ENCODE measurements around the gene RABL6. TPM values are rescaled to one million over a fixed set of nuclear protein-coding genes. Genes with fewer than 3 reads are reported as not detected.
A peak's percentile ranks its signal among the peaks of the same experiment; 100 is the strongest.

RABL6 gene
- total RNA-seq, 1 donor from 2014 or later, result 71.2 TPM

DNA sequence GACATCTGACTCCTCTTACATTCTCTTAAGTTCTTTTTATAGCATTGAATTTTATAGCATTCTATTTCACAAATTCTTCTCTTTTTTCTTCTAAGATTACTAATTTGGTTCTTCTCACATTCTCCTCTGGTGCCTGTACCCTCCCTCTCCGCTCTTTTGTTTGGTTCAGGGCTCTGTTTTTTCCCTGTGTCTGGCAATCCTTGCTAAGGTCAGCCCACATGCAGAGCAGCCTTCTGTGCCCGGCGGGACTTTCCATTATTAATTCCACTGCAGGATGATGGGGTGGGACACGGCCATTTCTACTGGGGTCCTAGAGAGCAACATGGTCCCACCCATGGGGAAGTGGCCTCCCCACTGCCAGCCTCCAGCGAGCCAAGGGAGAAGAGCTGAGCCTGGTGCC is 68.7 kb downstream of the RABL6 start:
- Mint-ChIP-seq H3K4me1 (no peaks in the 10 kb centered on the region), H3K4me3 (no peak overlapping the region), H3K27me3 (ENCODE audit: insufficient read depth, low read depth) (peaks cover 9% of the 10 kb centered on the region), H3K36me3 (no peaks in the 10 kb centered on the region), H3K9me3 (peaks cover 27% of the 10 kb centered on the region), H3K27ac (peak overlapping the region; percentile 14)
- DNase-seq (ENCODE audit: low spot score), result no peak
- Histone ChIP-seq H3K27me3 (no peaks in the 10 kb centered on the region), H3K27ac (no peak overlapping the region), H3K9ac (no peak overlapping the region), H3F3A (ENCODE audit: low read depth) (no peaks in the 10 kb centered on the region), H3K4me3 (no peak overlapping the region), H4K20me1 (ENCODE audit: low read depth) (no peaks in the 10 kb centered on the region), H2AFZ (replicated peaks) (no peak overlapping the region), H3K79me2 (ENCODE audit: low read depth) (no peaks in the 10 kb centered on the region), H3K4me2 (no peak overlapping the region), H3K36me3 (no peaks in the 10 kb centered on the region), H3K9me3 (ENCODE audit: low read depth) (peaks cover 7% of the 10 kb centered on the region), H3K4me1 (no peaks in the 10 kb centered on the region)
- TF ChIP-seq, protein P1, sequence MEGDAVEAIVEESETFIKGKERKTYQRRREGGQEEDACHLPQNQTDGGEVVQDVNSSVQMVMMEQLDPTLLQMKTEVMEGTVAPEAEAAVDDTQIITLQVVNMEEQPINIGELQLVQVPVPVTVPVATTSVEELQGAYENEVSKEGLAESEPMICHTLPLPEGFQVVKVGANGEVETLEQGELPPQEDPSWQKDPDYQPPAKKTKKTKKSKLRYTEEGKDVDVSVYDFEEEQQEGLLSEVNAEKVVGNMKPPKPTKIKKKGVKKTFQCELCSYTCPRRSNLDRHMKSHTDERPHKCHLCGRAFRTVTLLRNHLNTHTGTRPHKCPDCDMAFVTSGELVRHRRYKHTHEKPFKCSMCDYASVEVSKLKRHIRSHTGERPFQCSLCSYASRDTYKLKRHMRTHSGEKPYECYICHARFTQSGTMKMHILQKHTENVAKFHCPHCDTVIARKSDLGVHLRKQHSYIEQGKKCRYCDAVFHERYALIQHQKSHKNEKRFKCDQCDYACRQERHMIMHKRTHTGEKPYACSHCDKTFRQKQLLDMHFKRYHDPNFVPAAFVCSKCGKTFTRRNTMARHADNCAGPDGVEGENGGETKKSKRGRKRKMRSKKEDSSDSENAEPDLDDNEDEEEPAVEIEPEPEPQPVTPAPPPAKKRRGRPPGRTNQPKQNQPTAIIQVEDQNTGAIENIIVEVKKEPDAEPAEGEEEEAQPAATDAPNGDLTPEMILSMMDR (IDR thresholded peaks at IDR 0.05), result no peak
- TF ChIP-seq EZH2 (IDR thresholded peaks at IDR 0.05) (no peak), EZH2phosphoT487 (IDR thresholded peaks at IDR 0.05) (no peak)

DNA sequence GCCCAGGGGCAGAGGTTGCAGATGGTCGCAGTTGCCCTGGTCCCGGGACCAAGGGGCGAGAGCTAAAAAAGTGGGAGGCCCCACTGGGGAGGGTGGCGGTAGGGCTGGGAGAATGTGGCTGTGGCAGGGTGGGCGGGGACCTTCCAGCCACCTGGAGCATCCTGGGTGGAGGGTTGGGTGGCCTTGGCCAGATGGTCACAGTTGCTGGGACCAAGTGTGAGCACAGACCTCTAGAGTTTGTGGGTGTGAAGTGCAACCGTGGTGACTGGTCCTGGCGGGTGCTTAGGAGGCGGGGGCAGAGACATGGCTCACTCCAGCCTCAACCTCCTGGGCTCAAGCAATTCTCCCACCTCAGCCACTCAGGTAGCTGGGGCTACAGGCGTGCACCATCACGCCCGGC is 72.9 kb downstream of the RABL6 start:
- Mint-ChIP-seq H3K9me3 (no peaks in the 10 kb centered on the region), H3K27ac (no peak overlapping the region), H3K36me3 (no peaks in the 10 kb centered on the region), H3K27me3 (ENCODE audit: insufficient read depth, low read depth) (peaks cover 4% of the 10 kb centered on the region), H3K4me1 (no peaks in the 10 kb centered on the region), H3K4me3 (peak overlapping the region; percentile 72)
- no peak for TF ChIP-seq EZH2phosphoT487 (IDR thresholded peaks at IDR 0.05)
- TF ChIP-seq, protein P1 (IDR thresholded peaks at IDR 0.05), result no peak
- no peak for TF ChIP-seq EZH2 (IDR thresholded peaks at IDR 0.05)
- no peak for DNase-seq (ENCODE audit: low spot score)
- H3K27me3 ChIP-seq, result no peaks in the 10 kb centered on the region
- no peak overlapping the region for H2AFZ ChIP-seq (replicated peaks)
- no peak overlapping the region for H3K9ac ChIP-seq
- H4K20me1 ChIP-seq (ENCODE audit: low read depth), result no peaks in the 10 kb centered on the region
- H3K79me2 ChIP-seq (ENCODE audit: low read depth), result peaks cover 5% of the 10 kb centered on the region
- no peak overlapping the region for H3K4me3 ChIP-seq
- H3K4me2 ChIP-seq, result no peak overlapping the region
- peaks cover 3% of the 10 kb centered on the region for H3K4me1 ChIP-seq
- H3K9me3 ChIP-seq (ENCODE audit: low read depth), result no peaks in the 10 kb centered on the region
- H3F3A ChIP-seq (ENCODE audit: low read depth), result peaks cover 6% of the 10 kb centered on the region
- no peak overlapping the region for H3K27ac ChIP-seq
- no peaks in the 10 kb centered on the region for H3K36me3 ChIP-seq

DNA sequence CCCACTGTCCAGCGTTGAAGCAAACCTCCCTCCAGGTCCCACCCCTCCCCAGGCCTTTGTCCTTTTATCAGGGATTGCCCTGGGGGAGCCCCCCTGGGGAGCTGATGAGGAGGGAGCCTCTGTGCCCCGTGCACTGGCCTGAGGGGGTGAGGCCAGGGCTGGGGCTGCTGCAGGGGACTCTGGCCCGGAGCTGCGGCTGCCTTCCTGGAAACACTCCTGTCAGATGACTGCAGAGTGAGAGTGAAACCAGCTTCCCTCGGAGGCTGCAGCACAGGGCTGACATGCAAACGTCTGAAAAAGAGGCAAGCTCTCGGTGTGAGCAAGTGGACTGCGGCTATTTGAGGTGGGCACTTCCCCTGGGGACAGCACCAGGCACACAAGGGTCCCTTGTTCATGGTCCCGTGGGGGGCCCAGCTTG is 74.0 kb downstream of the RABL6 start:
- Mint-ChIP-seq H3K4me3 (no peak overlapping the region), H3K27ac (no peak overlapping the region), H3K36me3 (no peaks in the 10 kb centered on the region), H3K27me3 (ENCODE audit: insufficient read depth, low read depth) (peaks cover 2% of the 10 kb centered on the region), H3K9me3 (no peaks in the 10 kb centered on the region), H3K4me1 (no peaks in the 10 kb centered on the region)
- H3K4me1 ChIP-seq, result peaks cover 5% of the 10 kb centered on the region
- H3K27ac ChIP-seq, result no peak overlapping the region
- TF ChIP-seq EZH2 (IDR thresholded peaks at IDR 0.05), result no peak
- no peak for TF ChIP-seq EZH2phosphoT487 (IDR thresholded peaks at IDR 0.05)
- TF ChIP-seq, protein P1 (IDR thresholded peaks at IDR 0.05), result no peak
- H3K4me3 ChIP-seq, result no peak overlapping the region
- H3K36me3 ChIP-seq, result no peaks in the 10 kb centered on the region
- no peak overlapping the region for H2AFZ ChIP-seq (replicated peaks)
- H3K9me3 ChIP-seq (ENCODE audit: low read depth), result no peaks in the 10 kb centered on the region
- no peak overlapping the region for H3K9ac ChIP-seq
- peak; percentile 29 for DNase-seq (ENCODE audit: low spot score)
- H3F3A ChIP-seq (ENCODE audit: low read depth), result peaks cover 6% of the 10 kb centered on the region
- peak overlapping the region; percentile 27 for H3K4me2 ChIP-seq
- H4K20me1 ChIP-seq (ENCODE audit: low read depth), result peaks cover under 1% of the 10 kb centered on the region
- H3K27me3 ChIP-seq, result no peaks in the 10 kb centered on the region
- peaks cover 6% of the 10 kb centered on the region for H3K79me2 ChIP-seq (ENCODE audit: low read depth)

All from neural progenitor cell (in vitro differentiated cells).